Measurements from ENCODE around the gene USP28.
"Not testable (repeated sequence)": the region's sequence is repeated elsewhere in the genome, so short reads cannot be mapped to it uniquely, and the experiment has no call there.

Gene USP28

DNA sequence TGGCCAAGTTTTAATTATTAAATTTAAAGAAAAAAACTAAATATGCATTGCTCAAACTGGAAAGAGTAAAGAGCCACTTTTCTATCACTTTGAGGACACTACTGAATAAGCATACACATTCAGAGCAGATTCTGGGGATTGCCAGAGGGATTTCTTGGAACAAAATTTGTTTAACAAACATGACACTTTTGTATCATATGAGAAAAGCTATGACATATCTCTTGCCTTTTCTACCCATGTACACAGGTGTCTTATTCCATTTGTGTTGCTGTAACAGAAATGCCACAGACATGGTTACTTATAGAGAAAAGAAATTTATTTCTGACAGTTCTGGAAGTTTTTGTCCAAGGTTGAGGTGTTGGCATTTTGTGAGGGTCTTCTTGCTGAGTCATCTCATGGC is 13.5 kb upstream of the USP28 start:
- DNase-seq (ENCODE audit: low read depth) = no peak
- no peak overlapping the region for H3K4me3 ChIP-seq (ENCODE audit: low read depth, low read length)
- TF ChIP-seq, protein P1, sequence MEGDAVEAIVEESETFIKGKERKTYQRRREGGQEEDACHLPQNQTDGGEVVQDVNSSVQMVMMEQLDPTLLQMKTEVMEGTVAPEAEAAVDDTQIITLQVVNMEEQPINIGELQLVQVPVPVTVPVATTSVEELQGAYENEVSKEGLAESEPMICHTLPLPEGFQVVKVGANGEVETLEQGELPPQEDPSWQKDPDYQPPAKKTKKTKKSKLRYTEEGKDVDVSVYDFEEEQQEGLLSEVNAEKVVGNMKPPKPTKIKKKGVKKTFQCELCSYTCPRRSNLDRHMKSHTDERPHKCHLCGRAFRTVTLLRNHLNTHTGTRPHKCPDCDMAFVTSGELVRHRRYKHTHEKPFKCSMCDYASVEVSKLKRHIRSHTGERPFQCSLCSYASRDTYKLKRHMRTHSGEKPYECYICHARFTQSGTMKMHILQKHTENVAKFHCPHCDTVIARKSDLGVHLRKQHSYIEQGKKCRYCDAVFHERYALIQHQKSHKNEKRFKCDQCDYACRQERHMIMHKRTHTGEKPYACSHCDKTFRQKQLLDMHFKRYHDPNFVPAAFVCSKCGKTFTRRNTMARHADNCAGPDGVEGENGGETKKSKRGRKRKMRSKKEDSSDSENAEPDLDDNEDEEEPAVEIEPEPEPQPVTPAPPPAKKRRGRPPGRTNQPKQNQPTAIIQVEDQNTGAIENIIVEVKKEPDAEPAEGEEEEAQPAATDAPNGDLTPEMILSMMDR (conservative IDR thresholded peaks at IDR 0.05; ENCODE audit: low read depth, low read length) = no peak

- TF ChIP-seq, protein P1 (conservative IDR thresholded peaks at IDR 0.05; ENCODE audit: low read depth, low read length) = no peak
- H3K4me3 ChIP-seq (ENCODE audit: low read depth, low read length) = no peak overlapping the region
- DNase-seq (ENCODE audit: low read depth) = no peak
Observed at GRCh38 chr11:113885897-113886296, 10.5 kb upstream of the USP28 start.

- TF ChIP-seq, protein P1 (conservative IDR thresholded peaks at IDR 0.05; ENCODE audit: low read depth, low read length) = no peak
- no peak overlapping the region for H3K4me3 ChIP-seq (ENCODE audit: low read depth, low read length)
- peak; percentile 61 for DNase-seq (ENCODE audit: low read depth)
Observed at GRCh38 chr11:113884361-113884836, 9.0 kb upstream of the USP28 start.

DNA sequence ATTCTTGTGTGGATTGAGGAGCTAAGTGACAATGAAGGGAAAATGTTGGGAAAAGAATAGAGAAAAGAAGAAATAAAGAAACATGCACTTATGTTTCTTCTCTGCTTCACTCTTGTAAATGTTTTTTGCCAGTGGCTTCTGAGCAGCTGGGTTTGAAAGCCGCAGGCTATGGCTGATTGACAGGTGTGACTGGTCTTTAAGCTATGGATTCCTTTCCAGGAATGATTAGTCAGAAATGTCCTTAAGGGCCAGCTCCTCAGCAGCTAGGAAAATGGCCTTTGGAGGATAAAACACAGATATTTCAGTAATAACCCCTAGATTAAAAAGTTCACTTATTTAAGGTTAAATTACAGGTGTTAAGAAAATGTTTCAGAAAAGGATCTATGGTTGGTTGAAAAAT is 6.5 kb upstream of the USP28 start:
- H3K4me3 ChIP-seq (ENCODE audit: low read depth, low read length) = no peak overlapping the region
- TF ChIP-seq, protein P1 (conservative IDR thresholded peaks at IDR 0.05; ENCODE audit: low read depth, low read length) = no peak
- no peak for DNase-seq (ENCODE audit: low read depth)

- TF ChIP-seq, protein P1 (conservative IDR thresholded peaks at IDR 0.05; ENCODE audit: low read depth, low read length) = no peak
- DNase-seq (ENCODE audit: low read depth) = no peak
- H3K4me3 ChIP-seq (ENCODE audit: low read depth, low read length) = no peak overlapping the region
Observed at GRCh38 chr11:113880971-113881370, 5.6 kb upstream of the USP28 start.

DNA sequence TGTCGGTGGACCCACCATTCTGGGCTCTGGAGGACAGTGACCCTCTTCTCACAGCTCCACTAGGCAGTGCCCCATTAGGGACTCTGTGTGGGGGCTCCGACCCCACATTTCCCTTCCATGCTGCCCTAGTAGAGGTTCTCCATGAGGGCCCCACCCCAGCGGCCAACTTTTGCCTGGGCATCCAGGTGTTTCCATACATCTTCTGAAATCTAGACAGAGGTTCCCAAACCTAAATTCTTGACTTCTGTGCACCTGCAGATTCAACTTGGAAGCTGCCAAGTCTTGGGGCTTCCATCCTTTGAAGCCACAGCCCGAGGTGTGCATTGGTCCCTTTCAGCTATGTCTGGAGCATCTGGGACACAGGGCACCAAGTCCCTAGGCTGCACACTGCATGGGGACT is 4.1 kb upstream of the USP28 start:
- DNase-seq (ENCODE audit: low read depth); H3K4me3 ChIP-seq (ENCODE audit: low read depth, low read length): not testable (repeated sequence)

DNA sequence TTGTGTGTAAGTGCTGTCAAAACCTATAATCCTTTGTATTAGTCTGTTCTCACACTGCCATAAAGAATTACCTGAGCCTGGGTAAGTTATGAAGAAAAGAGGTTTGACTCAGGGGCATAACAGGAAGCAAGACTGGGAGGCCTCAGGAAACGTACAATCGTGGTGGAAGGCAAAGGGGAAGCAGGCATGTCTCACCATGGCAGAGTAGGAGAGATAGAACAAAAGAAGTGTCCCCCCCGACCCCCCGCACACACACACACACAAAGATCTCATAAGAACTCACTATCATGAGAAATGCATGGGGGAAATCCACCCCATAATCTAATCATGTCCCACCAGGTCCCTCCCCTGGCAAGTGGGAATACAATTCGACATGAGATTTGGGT is 2.3 kb upstream of the USP28 start:
- DNase-seq (ENCODE audit: low read depth) = no peak
- TF ChIP-seq, protein P1 (conservative IDR thresholded peaks at IDR 0.05; ENCODE audit: low read depth, low read length) = no peak
- H3K4me3 ChIP-seq (ENCODE audit: low read depth, low read length) = no peak overlapping the region

All from choroid plexus epithelial cell (primary cell).